Activated T-cell treated with anti-CD3 and anti-CD28 coated beads for 1 hour (primary cell): ENCODE measurements around the gene SMIM1.

Experiments used
- DNase-seq: peaks from one replicate; pipeline ENCODE4 v3.0.0-alpha.2; 2020; ENCODE audit warnings: low read depth

The SMIM1 gene, protein sequence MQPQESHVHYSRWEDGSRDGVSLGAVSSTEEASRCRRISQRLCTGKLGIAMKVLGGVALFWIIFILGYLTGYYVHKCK

DNA sequence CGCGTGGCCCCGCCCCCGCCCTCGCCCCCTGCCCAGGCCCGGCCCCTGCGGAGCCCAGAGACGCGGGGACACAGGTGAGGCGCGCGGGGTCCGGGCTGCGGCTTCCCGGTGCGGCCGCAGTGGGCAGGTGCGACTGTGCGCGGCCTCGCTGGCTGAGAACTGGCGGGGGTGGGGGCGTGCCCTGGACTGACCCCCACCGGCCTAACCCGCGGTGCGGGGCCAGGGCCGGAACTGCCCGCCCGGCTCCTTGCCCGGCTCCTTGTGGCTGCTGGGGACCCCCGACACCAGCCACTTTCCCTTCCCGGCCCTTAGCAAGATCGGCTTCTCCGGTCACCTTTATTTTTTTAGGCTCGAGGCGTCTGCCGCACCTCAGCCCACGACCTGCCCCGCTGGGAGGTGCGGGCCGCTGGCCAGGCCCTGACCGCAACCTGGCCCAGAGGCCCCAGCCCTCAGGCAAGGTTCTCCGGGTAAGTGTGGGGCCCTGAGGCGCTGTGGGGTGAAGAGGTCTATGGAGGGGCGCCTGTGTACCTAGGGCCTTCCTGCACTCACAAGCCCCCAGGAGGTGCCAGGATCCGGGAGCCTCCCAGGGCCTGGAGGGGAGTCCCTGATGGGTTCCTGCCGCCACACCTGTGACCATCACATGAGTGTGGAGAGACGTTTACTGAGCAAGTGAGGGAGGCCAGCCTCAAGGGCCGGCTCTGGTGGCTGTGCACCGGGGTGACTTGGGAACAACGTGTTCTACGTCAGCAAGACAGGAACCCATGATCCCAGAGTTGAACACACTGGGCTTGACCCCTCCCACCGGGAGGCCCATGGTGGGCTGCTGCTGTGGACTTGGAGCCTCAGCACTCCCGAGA lies at the start of gene SMIM1:
SMIM1 (plus strand) TSS at position 35 of the 857 bp plus-strand sequence. CDS start 2,625 bp downstream, outside the sequence.
- no peak for DNase-seq

DNA sequence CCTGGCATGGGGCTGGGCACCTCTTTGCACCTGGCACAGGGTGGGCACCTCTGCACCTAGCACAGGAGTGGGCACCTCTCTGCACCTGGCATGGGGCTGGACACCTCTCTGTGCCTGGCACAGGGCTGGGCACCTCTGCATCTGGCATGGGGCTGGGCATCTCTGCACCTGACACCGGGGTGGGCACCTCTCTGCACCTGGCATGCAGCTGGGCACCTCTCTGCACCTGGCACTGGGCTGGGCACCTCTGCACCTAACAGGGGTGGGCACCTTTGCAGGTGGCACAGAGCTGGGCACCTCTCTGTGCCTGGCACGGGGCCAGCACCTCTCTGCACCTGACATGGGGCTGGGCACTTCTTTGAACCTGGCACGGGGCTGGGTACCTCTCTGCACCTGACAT lies 49.7 kb upstream of the SMIM1 start:
- DNase-seq = no peak

DNA sequence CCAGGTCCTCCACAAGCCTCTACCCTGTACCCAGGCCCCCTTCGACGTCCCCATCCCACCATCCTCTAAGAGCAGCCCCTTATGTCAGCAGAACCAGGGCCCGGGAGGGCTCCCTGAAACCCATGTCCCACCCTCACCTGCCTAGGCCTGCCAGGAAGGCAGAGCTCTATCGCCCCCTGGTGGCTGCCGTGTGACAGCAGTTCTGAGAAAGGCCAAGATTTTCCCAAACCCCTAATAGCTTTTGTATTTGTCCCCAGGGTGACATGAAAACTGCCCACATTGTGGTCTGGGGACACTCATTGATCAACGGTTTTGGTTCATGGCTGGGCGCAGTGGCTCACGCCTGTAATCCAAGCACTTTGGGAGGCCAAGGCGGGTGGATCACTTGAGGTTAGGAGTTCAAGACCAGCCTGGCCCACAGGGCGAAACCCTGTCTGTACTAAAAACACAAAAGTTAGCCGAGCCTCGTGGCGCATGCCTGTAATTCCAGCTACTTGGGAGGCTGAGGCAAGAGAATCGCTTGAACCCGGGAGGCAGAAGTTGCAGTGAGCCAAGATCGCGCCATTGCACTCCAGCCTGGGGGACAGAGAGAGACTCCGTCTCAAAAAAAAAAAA lies 48.0 kb upstream of the SMIM1 start:
- DNase-seq = peak; percentile 82

DNA sequence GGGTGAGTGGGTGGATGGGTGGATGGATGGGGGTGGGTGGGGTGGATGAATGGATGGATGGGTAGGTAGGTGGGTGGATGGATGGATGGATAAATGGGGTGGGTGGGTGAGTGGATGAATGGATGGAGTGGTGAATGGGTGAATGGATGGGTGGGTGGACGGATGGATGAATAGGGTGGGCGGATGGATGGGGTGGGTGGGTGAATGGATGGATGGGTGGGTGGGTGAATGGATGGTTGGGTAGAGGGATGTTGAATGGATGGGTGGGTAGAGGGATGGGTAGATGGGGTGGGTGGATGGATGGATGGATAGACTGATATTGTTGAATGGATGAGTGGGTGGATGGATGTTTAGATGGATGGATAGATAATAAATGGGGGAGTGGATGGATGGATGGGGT lies 47.2 kb upstream of the SMIM1 start:
- DNase-seq = no peak

DNA sequence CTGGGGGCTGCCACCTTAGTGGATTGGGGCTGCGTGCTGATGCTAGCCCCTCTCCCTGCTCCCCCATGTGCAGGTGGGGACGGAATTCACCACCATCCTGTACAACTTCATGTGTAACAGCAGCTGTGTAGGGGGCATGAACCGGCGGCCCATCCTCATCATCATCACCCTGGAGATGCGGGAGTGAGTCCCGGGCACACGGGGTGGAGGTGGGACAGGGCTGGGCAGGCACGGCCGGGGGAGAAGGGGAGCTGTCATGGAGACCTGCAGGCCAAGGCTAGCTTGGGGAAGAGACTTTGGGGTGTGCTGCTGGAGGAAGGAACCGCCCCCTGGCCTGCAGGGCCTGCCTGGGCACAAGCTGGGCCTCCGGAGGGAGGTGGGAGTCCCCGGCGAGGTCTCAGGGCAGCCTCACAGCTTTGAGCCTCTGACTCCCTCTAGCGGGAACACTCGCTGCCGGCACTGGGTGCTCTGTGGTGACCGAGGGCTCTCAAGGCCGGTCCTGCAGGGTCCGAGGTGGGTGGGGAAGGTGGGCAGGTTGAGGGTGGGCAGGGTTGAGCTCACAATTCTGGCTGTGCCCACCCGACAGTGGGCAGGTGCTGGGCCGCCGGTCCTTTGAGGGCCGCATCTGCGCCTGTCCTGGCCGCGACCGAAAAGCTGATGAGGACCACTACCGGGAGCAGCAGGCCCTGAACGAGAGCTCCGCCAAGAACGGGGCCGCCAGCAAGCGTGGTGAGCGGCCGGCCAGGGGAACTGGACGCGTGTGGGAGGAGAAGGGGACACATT lies 45.3 kb upstream of the SMIM1 start:
- DNase-seq = no peak

DNA sequence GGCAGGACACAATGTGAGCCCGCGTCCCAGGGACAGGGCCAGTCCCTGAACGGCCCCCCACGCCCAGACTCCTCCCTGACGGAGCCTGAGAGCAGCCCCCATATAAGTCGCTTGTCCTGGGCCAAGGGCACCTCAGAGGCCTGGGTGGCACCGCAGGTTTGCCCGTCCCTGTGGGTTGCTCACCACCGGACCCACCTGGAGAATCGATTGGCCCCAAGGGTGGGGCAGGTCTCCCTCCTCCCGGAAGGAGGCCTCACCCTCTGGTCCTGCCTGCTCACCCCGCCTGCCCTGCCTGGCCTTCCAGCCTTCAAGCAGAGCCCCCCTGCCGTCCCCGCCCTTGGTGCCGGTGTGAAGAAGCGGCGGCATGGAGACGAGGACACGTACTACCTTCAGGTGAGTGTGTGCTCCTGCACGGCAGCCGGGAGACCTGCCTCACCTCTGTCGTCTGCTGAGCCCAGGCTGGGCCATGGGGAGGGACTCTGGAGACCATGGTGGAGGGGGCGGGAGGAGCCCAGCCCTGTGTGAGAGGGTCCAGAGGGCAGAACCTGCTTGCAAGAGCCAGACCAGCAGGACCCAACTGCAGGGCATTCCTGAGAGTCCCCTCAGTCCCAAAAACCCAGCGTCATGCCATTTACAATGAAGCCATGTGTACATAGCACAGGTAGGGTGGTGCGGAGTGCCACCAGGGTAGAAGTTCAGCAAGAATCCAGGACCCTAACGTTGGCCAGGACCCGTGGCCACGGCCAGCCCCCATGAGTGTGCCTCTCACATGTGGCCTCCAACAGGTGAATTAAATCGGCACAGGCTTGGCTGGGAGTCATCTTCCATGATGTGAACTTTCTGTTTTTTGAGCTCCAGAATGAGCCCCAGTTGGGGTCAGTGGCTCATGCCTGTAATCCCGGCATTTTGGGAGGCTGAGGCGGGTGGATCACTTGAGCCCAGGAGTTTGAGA lies 44.4 kb upstream of the SMIM1 start:
- no peak for DNase-seq

DNA sequence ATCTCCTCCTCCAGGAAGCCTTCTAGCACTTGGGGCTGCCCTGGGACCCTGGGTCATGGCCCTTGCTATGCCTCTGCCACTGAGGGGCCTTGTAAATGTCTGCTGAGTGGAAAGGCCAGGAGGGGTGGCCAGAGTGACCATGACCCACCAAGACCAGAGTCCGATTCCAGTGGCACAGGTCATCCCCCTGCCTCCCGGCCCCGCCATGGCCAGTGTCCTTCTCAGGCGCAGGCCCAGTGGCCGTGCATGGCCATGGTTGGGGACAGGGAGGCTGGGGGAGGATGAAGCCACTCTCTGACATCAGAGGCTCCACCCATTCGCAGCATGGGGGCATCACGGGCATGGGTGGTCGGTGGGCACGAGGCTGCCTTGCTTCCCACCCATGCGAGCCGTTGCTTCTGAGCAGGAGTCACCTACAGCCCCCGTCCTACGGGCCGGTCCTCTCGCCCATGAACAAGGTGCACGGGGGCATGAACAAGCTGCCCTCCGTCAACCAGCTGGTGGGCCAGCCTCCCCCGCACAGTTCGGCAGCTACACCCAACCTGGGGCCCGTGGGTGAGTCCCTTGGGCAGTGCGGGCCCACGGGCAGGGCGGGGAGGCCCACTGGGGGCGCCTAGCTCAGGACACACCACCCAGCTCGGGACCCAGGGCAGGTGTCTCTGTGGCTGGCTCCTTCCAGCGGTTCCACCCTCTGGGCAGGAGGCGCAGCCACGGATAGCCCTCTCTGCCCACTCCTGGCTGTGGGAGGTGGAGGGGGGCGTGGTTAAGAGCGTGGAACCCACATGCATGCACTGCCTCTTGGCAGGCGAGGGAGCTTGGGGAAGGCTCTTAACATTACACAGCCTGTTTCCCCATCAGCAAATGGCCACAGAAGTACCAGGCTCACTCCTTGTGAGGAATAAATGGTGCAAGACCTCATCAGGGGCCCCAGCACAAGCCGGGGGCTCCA lies 42.7 kb upstream of the SMIM1 start:
- DNase-seq = no peak

DNA sequence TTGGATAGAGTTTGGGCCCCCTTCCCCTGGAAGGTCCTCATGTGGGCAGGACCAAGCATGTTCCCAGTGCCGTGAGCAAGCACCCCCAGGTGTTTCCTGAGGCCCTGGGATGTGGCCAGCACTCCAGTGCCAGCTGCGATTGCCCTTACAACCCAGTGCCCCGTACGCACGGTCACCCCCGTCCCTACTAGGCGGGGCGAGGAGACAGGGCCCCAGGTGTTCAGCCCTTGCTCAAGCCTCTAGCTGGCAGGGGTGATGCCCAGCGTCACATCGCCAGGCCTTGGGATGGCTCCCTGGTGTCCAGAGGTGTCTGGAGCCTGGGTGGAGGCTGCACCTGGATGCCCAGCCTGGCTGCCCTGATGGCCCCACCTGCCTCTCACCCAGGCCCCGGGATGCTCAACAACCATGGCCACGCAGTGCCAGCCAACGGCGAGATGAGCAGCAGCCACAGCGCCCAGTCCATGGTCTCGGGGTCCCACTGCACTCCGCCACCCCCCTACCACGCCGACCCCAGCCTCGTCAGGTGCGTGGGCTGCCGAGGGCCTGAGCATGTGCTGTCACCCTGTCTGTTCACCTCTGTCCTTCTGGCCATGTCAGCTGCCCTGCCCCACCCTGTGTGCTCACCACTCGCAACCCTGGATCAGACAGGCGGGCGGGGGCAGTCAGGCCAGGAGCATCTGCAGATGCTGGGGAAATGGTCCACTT lies 41.9 kb upstream of the SMIM1 start:
- no peak for DNase-seq

DNA sequence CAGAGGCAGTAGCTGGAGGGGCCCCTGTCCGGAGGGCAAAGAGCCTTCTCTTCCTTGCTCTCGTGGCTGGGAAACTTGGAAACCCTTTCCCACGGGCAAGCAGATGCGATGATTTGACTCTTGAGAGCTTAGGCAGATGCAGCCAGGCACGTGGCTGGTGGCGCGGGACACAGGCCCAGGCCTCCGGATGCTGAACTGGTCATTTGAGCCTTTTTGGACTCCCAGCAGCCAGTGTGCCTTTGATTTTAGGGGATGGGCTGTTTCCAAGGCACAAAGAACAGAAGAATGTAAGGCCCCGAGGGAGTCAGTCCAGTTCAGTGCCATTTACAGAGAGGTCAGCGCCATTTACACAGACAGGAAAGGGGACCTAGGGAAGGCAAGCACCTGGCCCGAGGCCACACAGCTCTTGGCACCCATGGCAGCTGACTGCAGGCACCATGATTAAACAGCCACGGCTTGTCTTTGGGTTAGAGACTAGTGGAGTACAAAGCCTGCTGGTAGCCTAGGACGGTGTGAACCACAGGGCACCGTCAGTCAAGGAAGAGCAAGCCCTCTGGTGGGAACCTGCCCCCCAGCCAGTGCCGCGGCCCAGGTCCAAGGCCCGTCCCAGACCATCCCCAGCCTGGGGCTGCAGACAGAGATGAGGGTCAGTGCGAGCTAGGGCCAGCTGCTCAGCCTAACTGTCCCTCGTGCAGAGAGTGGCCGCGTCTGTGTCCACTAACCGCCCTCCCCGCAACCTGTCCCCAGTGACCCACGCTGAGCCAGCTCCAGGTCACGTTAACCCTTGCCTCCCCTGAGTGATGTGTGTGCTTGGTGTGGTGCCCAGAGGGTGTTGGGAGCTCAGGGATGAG lies 40.7 kb upstream of the SMIM1 start:
- DNase-seq = no peak

DNA sequence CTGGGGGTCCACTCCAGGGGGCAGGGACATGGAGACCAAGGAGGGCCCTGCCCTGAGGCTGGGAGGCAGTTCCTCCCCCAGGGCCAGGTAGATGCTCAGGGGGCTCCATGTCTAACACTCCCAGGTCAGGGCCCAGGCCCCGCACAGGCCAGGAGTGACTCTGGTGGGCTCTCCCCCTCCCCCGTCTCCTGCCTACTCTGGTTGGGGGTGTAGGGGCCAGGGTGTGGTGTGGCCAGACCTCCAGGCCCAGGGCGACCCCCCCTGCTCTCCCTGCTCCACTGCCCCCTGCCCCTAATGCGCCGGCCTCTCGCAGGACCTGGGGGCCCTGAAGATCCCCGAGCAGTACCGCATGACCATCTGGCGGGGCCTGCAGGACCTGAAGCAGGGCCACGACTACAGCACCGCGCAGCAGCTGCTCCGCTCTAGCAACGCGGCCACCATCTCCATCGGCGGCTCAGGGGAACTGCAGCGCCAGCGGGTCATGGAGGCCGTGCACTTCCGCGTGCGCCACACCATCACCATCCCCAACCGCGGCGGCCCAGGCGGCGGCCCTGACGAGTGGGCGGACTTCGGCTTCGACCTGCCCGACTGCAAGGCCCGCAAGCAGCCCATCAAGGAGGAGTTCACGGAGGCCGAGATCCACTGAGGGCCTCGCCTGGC lies 40.0 kb upstream of the SMIM1 start:
- no peak for DNase-seq

DNA sequence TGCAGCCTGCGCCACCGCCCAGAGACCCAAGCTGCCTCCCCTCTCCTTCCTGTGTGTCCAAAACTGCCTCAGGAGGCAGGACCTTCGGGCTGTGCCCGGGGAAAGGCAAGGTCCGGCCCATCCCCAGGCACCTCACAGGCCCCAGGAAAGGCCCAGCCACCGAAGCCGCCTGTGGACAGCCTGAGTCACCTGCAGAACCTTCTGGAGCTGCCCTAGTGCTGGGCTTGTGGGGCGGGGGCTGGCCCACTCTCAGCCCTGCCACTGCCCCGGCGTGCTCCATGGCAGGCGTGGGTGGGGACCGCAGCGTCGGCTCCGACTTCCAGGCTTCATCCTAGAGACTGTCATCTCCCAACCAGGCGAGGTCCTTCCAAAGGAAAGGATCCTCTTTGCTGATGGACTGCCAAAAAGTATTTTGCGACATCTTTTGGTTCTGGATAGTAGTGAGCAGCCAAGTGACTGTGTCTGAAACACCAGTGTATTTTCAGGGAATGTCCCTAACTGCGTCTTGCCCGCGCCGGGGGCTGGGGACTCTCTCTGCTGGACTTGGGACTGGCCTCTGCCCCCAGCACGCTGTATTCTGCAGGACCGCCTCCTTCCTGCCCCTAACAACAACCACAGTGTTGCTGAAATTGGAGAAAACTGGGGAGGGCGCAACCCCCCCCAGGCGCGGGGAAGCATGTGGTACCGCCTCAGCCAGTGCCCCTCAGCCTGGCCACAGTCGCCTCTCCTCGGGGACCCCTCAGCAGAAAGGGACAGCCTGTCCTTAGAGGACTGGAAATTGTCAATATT lies 39.3 kb upstream of the SMIM1 start:
- DNase-seq = no peak

DNA sequence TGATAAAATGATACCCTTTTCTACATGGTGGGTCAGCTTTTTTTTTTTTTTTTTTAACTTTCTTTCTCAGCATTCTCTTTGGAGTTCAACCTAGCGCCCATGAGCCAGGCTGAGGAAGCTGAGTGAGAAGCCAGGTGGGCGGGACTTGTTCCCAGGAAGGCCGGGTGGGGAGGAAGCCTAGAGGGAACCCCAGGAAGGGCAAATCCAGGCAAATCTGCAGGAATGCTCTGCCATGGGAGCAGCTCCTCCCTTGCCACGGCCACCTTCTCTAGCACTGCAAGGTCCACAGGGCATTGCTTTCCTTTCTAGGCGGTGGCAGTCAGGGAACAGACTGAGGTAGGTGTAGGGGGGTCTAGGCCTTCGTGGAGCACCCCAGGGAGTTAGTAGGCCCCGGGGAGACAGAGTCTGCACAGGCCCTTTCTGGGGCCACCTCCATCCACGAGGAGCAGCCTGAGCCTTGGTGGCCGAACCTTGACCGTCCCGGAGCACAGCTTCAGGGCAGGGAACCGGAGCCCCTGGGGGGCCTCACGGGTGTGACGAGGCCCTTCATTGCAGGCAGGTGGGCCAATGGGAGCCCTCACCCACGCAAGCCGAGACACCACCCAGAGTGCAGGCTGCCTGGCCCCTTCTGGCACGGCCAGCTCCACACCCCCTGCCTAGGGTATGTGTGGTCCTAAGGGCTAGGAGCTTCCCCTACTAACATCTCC lies 38.5 kb upstream of the SMIM1 start:
- DNase-seq = no peak

DNA sequence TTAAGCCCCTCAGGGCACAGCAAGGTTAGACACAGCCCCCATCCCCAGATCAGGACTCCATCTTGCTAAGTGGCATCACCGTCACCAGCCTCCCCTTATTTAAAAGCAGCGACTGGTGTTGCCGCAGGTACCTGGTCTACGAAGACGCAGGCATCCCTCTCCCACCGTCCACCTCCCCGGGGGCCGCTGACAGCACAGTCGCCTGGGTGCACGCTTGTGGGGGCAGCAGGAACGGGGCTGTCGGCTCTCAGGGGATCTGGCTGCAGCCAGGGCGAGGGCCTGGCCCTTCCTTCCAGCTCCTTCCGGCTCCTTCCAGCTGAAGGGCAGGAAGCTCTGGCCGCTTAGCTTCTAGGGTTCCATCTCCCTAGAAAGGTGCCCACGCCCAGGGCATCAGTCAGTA lies 37.9 kb upstream of the SMIM1 start:
- DNase-seq = no peak

DNA sequence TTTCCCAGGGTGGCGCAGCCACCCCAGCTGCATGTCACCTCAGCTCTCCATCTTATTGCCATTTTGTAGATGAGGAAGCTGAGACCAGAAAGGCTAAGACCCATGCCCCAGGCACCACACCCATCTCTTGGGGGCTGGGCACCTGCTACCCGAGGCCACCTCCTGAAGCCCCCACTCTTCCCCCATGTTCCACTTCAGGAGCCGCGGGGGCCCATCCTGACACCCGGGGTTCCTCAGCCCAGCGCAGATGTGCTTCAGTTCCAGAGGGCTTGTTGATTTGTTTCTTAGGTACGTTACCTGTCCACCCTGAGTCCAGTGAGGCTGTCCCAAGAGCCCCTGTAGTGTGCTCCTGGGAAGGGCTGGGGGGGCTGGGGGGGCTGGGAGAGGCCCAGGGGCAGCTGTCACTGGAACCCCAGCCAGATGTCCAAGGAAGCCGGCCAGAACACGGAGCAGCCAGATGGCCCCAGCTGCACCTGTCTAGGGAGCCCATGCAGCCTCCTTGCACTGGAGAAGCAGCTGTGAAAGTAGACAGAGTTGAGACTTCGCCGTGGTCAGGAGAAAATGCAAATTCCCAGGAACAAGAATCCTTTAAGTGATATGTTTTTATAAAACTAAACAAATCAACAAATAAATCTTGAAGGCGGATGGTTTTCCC lies 37.4 kb upstream of the SMIM1 start:
- DNase-seq = no peak

DNA sequence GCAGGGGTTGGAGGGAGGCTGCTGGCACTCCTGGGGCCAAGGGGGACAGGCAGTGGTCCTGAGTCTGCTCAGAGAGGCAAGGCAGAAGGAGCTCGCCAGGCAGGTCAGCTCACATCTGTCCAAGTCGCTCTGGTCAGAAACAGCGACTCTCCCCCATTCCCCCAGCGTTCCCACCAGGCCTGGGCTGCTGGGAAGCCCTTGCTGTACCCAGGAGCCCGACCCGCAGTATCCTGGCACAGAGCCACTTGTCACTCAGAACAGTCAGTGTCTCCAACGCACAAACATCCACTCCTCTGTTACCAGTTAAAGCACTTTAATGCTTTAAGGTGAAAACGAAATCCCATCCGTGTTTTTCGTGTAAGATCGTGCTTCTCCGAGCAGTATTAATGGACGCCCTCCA lies 36.9 kb upstream of the SMIM1 start:
- no peak for DNase-seq

DNA sequence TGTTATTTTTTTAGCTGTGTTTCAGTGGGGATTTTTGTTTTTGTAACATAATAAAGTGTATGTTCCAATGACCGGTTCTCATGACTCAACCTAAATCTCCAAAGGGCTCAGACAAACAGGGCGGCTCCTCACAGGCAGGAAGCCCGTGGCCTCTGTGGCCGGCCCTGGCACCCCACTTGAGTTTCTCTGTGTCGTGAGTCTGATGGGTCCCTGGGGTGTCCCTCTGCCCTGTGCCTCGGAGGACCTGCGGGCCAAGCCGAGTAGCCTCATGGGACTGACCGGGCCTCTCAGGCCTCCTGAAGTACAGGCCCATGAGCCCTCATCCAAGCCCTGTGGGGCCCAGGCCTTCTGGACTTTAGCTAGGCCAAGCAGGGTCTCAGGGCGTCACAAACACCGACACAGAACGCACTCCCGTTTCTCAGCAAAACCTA lies 36.4 kb upstream of the SMIM1 start:
- DNase-seq = no peak
